HepG2 (cell line): ENCODE results near the gene ITIH1. TPM values are rescaled to one million over a fixed set of nuclear protein-coding genes. Genes with fewer than 3 reads are reported as not detected.

Source experiments
- AKAP8 ChIP-seq: sonication (generic); formaldehyde crosslinking; IDR thresholded peaks from 2 replicates; pipeline ENCODE4 v1.5.1; 2020; ENCODE audit warnings: mild to moderate bottlenecking, missing genetic modification reagents
- ARNT2 ChIP-seq: sonication (generic); formaldehyde crosslinking; IDR thresholded peaks from 2 replicates; pipeline ENCODE4 v1.8.0; 2022; ENCODE audit warnings: mild to moderate bottlenecking, low read depth, missing genetic modification reagents, moderate library complexity
- BCL6 ChIP-seq: IDR thresholded peaks from 2 replicates; pipeline ENCODE4 v1.6.1; 2016; ENCODE audit warnings: missing genetic modification reagents, missing compliant biosample characterization
- HOXA5 ChIP-seq: sonication (generic); formaldehyde crosslinking; IDR thresholded peaks from 2 replicates; pipeline ENCODE4 v1.4.0; 2020; ENCODE audit warnings: missing genetic modification reagents
- MEIS1 ChIP-seq: sonication (generic); formaldehyde crosslinking; IDR thresholded peaks from 2 replicates; pipeline ENCODE4 v1.9.0; 2021; ENCODE audit warnings: mild to moderate bottlenecking, missing genetic modification reagents, moderate library complexity, borderline replicate concordance
- RAD21 ChIP-seq: fragments of 450-650 bp; formaldehyde crosslinking; IDR thresholded peaks from 2 replicates; pipeline ENCODE4 v1.5.0; 2020; ENCODE audit warnings: mild to moderate bottlenecking
- RARG ChIP-seq: sonication (generic); formaldehyde crosslinking; IDR thresholded peaks from 2 replicates; pipeline ENCODE4 v1.4.0; 2020; ENCODE audit warnings: low read depth, mild to moderate bottlenecking, missing genetic modification reagents
- SRF ChIP-seq: IDR thresholded peaks from 2 replicates; pipeline ENCODE4 v1.6.1; 2011; ENCODE audit warnings: mild to moderate bottlenecking, low read depth, low read length, moderate library complexity
- ZNF136 ChIP-seq: sonication (generic); formaldehyde crosslinking; IDR thresholded peaks from 2 replicates; pipeline ENCODE4 v1.8.1; 2022; ENCODE audit warnings: low read depth, mild to moderate bottlenecking, moderate library complexity, missing genetic modification reagents
- ZNF224 ChIP-seq: sonication (generic); formaldehyde crosslinking; IDR thresholded peaks from 2 replicates; pipeline ENCODE4 v1.5.0; 2020; ENCODE audit warnings: mild to moderate bottlenecking, missing genetic modification reagents
- ZNF264 ChIP-seq: sonication (generic); formaldehyde crosslinking; IDR thresholded peaks from 2 replicates; pipeline ENCODE4 v1.4.0; 2020; ENCODE audit warnings: missing genetic modification reagents
- ZNF33A ChIP-seq: sonication (generic); formaldehyde crosslinking; IDR thresholded peaks from 2 replicates; pipeline ENCODE4 v1.5.1; 2020; ENCODE audit warnings: missing genetic modification reagents, mild to moderate bottlenecking, moderate library complexity, borderline replicate concordance
- ZNF350 ChIP-seq: sonication (generic); formaldehyde crosslinking; IDR thresholded peaks from 2 replicates; pipeline ENCODE4 v1.4.0; 2020; ENCODE audit warnings: mild to moderate bottlenecking, low read depth, missing genetic modification reagents, borderline replicate concordance
- polyA plus RNA-seq, 8 experiments: library from polyadenylated mRNA; depleted of rRNA in 3 of 8; stranded (reverse) in 7 of 8; unstranded in 1 of 8; fragments of >200 nt; fragmentation: Illumina TruSeq in 4 of 8; extraction: Trizol in 4 of 8; gene quantifications; 2 replicates each; pipeline versions ENCODE4 v1.2.1 to v1.2.3, GENCODE V29; 2011 to 2016; ENCODE audit warnings: low read depth in 4 of 8, missing spikeins in 1 of 8, mixed read lengths in 1 of 8; ENCODE audit not compliant: insufficient read depth in 1 of 8
- total RNA-seq, 5 experiments: library from RNA; depleted of rRNA; stranded (reverse); fragments of >200 nt; fragmentation: Illumina TruSeq; extraction: Trizol; gene quantifications; 2 replicates each; pipeline ENCODE4 v1.2.3, GENCODE V29; 2016; ENCODE audit warnings: low read depth in 1 of 5
- TF ChIP-seq, protein P1 (sequence below), 2 experiments: sonication (generic) in 1 of 2; formaldehyde crosslinking in 1 of 2; IDR thresholded peaks; 2 replicates each; pipeline versions ENCODE4 v1.4.0 to v1.6.1; 2016 to 2020; ENCODE audit warnings: borderline replicate concordance in 1 of 2, low read depth in 1 of 2, mild to moderate bottlenecking in 1 of 2, missing genetic modification reagents in 1 of 2
- TF ChIP-seq, protein P2 (sequence below): IDR thresholded peaks from 2 replicates; pipeline ENCODE4 v1.6.1; 2016; ENCODE audit warnings: low read depth, borderline replicate concordance
- TF ChIP-seq, protein P3 (sequence below): sonication (generic); formaldehyde crosslinking; IDR thresholded peaks from 2 replicates; pipeline ENCODE4 v1.5.0; 2020; ENCODE audit warnings: missing genetic modification reagents
- TF ChIP-seq, protein P4 (sequence below): sonication (generic); formaldehyde crosslinking; IDR thresholded peaks from 2 replicates; pipeline ENCODE4 v1.4.0; 2020; ENCODE audit warnings: missing genetic modification reagents

Gene ITIH1
- total and polyA plus RNA-seq, 2 of the 13 experiments (the other 11 are each of a cell fraction or from before 2014, with no cell fraction given), result 12.3 to 19.6 TPM

DNA sequence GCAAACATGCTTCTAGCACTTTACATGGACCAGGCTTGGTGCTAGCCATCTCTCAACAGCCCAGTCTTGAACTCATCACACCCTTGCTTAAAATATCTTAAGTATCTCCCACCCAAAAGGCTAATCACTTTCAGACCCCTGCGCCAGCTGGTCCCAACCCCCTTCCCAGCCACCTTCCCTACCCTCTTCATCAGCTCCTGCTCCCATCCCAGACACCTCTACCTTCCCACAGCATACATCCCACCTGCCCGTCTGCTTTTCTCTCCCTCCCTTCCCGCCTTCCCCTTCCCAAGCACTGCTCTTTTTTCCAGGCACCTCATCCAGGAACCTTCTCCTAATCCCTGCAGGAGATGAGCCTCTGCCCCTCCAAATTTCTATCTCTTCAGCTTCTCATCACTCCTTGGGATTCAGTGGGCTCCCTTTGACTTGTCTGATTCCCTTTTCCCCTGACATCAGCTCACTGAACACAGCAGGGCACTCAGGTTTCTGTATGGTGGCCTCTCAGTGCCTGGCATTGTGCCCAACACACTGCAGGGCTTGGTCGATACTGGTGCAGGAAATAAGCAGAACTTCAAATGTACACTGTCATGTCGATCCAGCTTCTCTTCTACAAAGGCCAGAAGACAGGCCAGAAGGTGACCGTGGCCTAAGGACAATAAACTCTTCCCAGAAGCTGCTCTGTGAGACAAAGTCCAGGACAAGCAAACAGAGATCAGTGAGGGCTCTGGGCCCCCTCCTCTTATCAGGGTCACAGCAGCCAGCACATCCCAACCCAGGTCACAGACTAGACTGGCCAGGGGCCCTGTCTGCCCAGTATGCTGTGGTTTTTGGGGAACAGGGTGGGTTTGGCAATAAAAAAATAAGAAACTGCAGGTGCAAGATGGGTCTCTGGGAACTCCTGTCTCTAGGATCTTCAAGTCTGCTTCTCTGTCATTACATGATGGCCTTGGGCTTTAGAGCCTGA is 2.2 kb upstream of the ITIH1 start (continued):
- TF ChIP-seq, protein P1, sequence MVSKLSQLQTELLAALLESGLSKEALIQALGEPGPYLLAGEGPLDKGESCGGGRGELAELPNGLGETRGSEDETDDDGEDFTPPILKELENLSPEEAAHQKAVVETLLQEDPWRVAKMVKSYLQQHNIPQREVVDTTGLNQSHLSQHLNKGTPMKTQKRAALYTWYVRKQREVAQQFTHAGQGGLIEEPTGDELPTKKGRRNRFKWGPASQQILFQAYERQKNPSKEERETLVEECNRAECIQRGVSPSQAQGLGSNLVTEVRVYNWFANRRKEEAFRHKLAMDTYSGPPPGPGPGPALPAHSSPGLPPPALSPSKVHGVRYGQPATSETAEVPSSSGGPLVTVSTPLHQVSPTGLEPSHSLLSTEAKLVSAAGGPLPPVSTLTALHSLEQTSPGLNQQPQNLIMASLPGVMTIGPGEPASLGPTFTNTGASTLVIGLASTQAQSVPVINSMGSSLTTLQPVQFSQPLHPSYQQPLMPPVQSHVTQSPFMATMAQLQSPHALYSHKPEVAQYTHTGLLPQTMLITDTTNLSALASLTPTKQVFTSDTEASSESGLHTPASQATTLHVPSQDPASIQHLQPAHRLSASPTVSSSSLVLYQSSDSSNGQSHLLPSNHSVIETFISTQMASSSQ (IDR thresholded peaks at IDR 0.05; ENCODE audit: low read depth), result peak; percentile 81
- TF ChIP-seq, protein P1 (CRISPR knock-in tag; IDR thresholded peaks at IDR 0.05; ENCODE audit: borderline replicate concordance), result peak; percentile 73; the same call in 1 of the 2 replicates
- 0 out of 2 replicates have a peak, but pooled peaks have one; percentile 29 for TF ChIP-seq AKAP8 (CRISPR knock-in tag)
- peak; percentile 93 for TF ChIP-seq ZNF264 (CRISPR knock-in tag)
- no peak for TF ChIP-seq RARG (CRISPR knock-in tag)
- no peak for TF ChIP-seq SRF
- TF ChIP-seq RAD21 (CRISPR knock-in tag), result peak; percentile 24; the same call in 1 of the 2 replicates
- 0 out of 2 replicates have a peak, but pooled peaks have one; percentile 24 for TF ChIP-seq MEIS1
- TF ChIP-seq, protein P2, sequence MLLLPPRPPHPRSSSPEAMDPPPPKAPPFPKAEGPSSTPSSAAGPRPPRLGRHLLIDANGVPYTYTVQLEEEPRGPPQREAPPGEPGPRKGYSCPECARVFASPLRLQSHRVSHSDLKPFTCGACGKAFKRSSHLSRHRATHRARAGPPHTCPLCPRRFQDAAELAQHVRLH (CRISPR knock-in tag), result no peak
- peak; percentile 77 for TF ChIP-seq ARNT2
- TF ChIP-seq BCL6 (CRISPR knock-in tag), result peak; percentile 86
- 0 out of 2 replicates have a peak, but pooled peaks have one; percentile 52 for TF ChIP-seq ZNF224 (CRISPR knock-in tag)
- peak; percentile 78; the same call in 1 of the 2 replicates for TF ChIP-seq HOXA5
- peak; percentile 66; the same call in 1 of the 2 replicates for TF ChIP-seq ZNF350
- TF ChIP-seq ZNF136 (CRISPR knock-in tag), result no peak
- TF ChIP-seq, protein P3, sequence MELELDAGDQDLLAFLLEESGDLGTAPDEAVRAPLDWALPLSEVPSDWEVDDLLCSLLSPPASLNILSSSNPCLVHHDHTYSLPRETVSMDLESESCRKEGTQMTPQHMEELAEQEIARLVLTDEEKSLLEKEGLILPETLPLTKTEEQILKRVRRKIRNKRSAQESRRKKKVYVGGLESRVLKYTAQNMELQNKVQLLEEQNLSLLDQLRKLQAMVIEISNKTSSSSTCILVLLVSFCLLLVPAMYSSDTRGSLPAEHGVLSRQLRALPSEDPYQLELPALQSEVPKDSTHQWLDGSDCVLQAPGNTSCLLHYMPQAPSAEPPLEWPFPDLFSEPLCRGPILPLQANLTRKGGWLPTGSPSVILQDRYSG (CRISPR knock-in tag), result no peak
- TF ChIP-seq, protein P4, sequence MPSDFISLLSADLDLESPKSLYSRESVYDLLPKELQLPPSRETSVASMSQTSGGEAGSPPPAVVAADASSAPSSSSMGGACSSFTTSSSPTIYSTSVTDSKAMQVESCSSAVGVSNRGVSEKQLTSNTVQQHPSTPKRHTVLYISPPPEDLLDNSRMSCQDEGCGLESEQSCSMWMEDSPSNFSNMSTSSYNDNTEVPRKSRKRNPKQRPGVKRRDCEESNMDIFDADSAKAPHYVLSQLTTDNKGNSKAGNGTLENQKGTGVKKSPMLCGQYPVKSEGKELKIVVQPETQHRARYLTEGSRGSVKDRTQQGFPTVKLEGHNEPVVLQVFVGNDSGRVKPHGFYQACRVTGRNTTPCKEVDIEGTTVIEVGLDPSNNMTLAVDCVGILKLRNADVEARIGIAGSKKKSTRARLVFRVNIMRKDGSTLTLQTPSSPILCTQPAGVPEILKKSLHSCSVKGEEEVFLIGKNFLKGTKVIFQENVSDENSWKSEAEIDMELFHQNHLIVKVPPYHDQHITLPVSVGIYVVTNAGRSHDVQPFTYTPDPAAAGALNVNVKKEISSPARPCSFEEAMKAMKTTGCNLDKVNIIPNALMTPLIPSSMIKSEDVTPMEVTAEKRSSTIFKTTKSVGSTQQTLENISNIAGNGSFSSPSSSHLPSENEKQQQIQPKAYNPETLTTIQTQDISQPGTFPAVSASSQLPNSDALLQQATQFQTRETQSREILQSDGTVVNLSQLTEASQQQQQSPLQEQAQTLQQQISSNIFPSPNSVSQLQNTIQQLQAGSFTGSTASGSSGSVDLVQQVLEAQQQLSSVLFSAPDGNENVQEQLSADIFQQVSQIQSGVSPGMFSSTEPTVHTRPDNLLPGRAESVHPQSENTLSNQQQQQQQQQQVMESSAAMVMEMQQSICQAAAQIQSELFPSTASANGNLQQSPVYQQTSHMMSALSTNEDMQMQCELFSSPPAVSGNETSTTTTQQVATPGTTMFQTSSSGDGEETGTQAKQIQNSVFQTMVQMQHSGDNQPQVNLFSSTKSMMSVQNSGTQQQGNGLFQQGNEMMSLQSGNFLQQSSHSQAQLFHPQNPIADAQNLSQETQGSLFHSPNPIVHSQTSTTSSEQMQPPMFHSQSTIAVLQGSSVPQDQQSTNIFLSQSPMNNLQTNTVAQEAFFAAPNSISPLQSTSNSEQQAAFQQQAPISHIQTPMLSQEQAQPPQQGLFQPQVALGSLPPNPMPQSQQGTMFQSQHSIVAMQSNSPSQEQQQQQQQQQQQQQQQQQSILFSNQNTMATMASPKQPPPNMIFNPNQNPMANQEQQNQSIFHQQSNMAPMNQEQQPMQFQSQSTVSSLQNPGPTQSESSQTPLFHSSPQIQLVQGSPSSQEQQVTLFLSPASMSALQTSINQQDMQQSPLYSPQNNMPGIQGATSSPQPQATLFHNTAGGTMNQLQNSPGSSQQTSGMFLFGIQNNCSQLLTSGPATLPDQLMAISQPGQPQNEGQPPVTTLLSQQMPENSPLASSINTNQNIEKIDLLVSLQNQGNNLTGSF (CRISPR knock-in tag), result no peak
- no peak for TF ChIP-seq ZNF33A (CRISPR knock-in tag)
